ENCODE measurements around the gene TDRD7. TPM values are rescaled to one million over a fixed set of nuclear protein-coding genes. Genes with fewer than 3 reads are reported as not detected.

Gene TDRD7
- total and polyA plus RNA-seq, 2 of the 13 experiments (the other 11 are each of a cell fraction or from before 2014, with no cell fraction given) = 9.8 to 15.5 TPM

GRCh38 chr9:97508852-97509251, 97.0 kb downstream of the TDRD7 start:
- H3K9ac ChIP-seq (ENCODE audit: insufficient read depth, low read depth, low read length) = no peak overlapping the region
- H3K4me1 ChIP-seq (ENCODE audit: insufficient read depth, low read length) = no peaks in the 10 kb centered on the region
- intact Hi-C loops (cut with micrococcal nuclease; ENCODE audit: unreplicated experiment) (no loop called here), in situ Hi-C loops (cut with HindIII; ENCODE audit: extremely low pct_ligation_motif_present, low pct_unique_long_range_greater_than_20kb) (no loop called here)
- H3K27ac ChIP-seq (ENCODE audit: extremely low read length, insufficient read depth, low read length) = no peak overlapping the region
- TF ChIP-seq TRAFD1 (CRISPR knock-in tag; IDR thresholded peaks at IDR 0.05; ENCODE audit: borderline replicate concordance) (no peak), ATF3 (CRISPR knock-in tag; IDR thresholded peaks at IDR 0.05) (no peak), RERE (CRISPR knock-in tag; IDR thresholded peaks at IDR 0.05; ENCODE audit: low read depth) (no peak), TARDBP (CRISPR knock-in tag; IDR thresholded peaks at IDR 0.05) (no peak), ZNF720 (CRISPR knock-in tag; IDR thresholded peaks at IDR 0.05) (no peak), BATF2 (CRISPR knock-in tag; IDR thresholded peaks at IDR 0.05) (no peak)
- H3K9me3 ChIP-seq (ENCODE audit: low read length) = no peaks in the 10 kb centered on the region
- 1% methylated on average over 4 of the region's 4 CpGs for WGBS (ENCODE audit: low lambda C conversion rate)
- ChIA-PET CTCF (ENCODE audit: low intra/inter-chr PET ratio, low total read pairs) (no interaction called here), POLR2A (no interaction called here)
- FAIRE-seq = no peak
- no peak for DNase-seq (ENCODE audit: low spot score)
- no peak overlapping the region for H3K4me2 ChIP-seq (ENCODE audit: low read depth, low read length)
- no peaks in the 10 kb centered on the region for H3K79me2 ChIP-seq (ENCODE audit: insufficient read depth, low read length)
- no peaks in the 10 kb centered on the region for H4K20me1 ChIP-seq (ENCODE audit: insufficient read depth, low read length)
- H2AFZ ChIP-seq (ENCODE audit: low read length) = no peak overlapping the region
- no peak for ATAC-seq
- BruUV-seq (replicated peaks) = no TSS peak
- H3K36me3 ChIP-seq (replicated peaks in 1 of 2; ENCODE audit: control insufficient read depth in 1 of 2, insufficient read depth in 2 of 2, low read length in 2 of 2) = no peaks in the 10 kb centered on the region
- H3K27me3 ChIP-seq (ENCODE audit: control insufficient read depth in 1 of 2, insufficient read depth in 2 of 2, low read length in 2 of 2) = peaks cover 6 to 31% of the 10 kb centered on the region in 2 experiments; a peak in 3 of 5 replicates
- H3K4me3 ChIP-seq (replicated peaks in 1 of 3; ENCODE audit: insufficient read depth in 1 of 3, low read depth in 2 of 3, low read length in 3 of 3) = no peak overlapping the region

Measured in HepG2 (cell line).